Panc1 (cell line): ENCODE results near the gene AGAP2. TPM values are rescaled to one million over a fixed set of nuclear protein-coding genes. Genes with fewer than 3 reads are reported as not detected.
"Not testable (repeated sequence)": the region's sequence is repeated elsewhere in the genome, so short reads cannot be mapped to it uniquely, and the experiment has no call there.

Experiments used
- ATAC-seq: fragments of 200-7000 bp; cut with Tn5 transposase; 2 replicates; pipeline ENCODE4 v1.9.1; 2020; ENCODE audit warnings: mild to moderate bottlenecking, moderate library complexity
- BruUV-seq: library from RNA; stranded (reverse); fragments of 400-500 nt; replicated peaks from 2 replicates; lab custom pipeline; 2021; lab: Mats Ljungman, UMichigan
- CTCF ChIA-PET: fragments of 300-600 bp; sonication (Branson Sonifier 250); formaldehyde crosslinking; loops from one replicate; lab custom pipeline; 2022; ENCODE audit warnings: antibody characterized with exemption; lab: Charles Lee
- POLR2A ChIA-PET: fragments of 300-600 bp; sonication (Branson Sonifier 250); formaldehyde crosslinking; loops from one replicate; lab custom pipeline; 2022; ENCODE audit warnings: antibody characterized with exemption; lab: Charles Lee
- DNase-seq: peaks from one replicate; pipeline ENCODE4 v3.0.0-alpha.2; 2010; ENCODE audit warnings: low read depth, low spot score
- H3K27ac ChIP-seq: 2 replicates; pipeline ENCODE4 v1.5.1; 2011; ENCODE audit warnings: mild to moderate bottlenecking, low read length, inconsistent platforms
- H3K27me3 ChIP-seq: fragments of 200-500 bp; sonication (Bioruptor generic); 2 replicates; pipeline ENCODE4 v1.6.0; 2014; ENCODE audit warnings: low read length, inconsistent platforms; ENCODE audit not compliant: control insufficient read depth, insufficient read depth
- H3K36me3 ChIP-seq: fragments of 200-500 bp; sonication (Bioruptor generic); 2 replicates; pipeline ENCODE4 v1.5.1; 2014; ENCODE audit warnings: inconsistent platforms, mild to moderate bottlenecking, low read length, moderate library complexity; ENCODE audit not compliant: control insufficient read depth, insufficient read depth
- H3K4me1 ChIP-seq: 2 replicates; pipeline ENCODE4 v1.5.1; 2011; ENCODE audit warnings: inconsistent platforms, mild to moderate bottlenecking, low read length, moderate library complexity; ENCODE audit not compliant: control insufficient read depth, insufficient read depth
- H3K4me3 ChIP-seq, 2 experiments: 2 replicates each; pipeline ENCODE4 v1.5.1; 2011 to 2012; ENCODE audit warnings: low read depth in 2 of 2, low read length in 2 of 2, mild to moderate bottlenecking in 2 of 2, inconsistent platforms in 1 of 2, moderate library complexity in 1 of 2
- H3K9me3 ChIP-seq: fragments of 200-500 bp; sonication (Bioruptor generic); 2 replicates; pipeline ENCODE4 v1.5.1; 2014; ENCODE audit warnings: low read depth, mild to moderate bottlenecking, inconsistent platforms, low read length, moderate library complexity; ENCODE audit not compliant: control insufficient read depth, insufficient read depth
- CTCF ChIP-seq: fragments of 450-650 bp; IDR thresholded peaks from 2 replicates; pipeline ENCODE4 v1.5.1; 2017; ENCODE audit warnings: mild to moderate bottlenecking
- POLR2AphosphoS5 ChIP-seq: IDR thresholded peaks from 2 replicates; pipeline ENCODE4 v1.6.1; 2012; ENCODE audit warnings: mild to moderate bottlenecking, low read depth, low read length, moderate library complexity
- REST ChIP-seq, 2 experiments: IDR thresholded peaks; 2 replicates each; pipeline ENCODE4 v1.6.1; 2011 to 2012; ENCODE audit warnings: low read depth in 2 of 2, control low read depth in 1 of 2, low read length in 1 of 2, mild to moderate bottlenecking in 1 of 2, moderate library complexity in 1 of 2; ENCODE audit not compliant: insufficient read depth in 1 of 2
- SIN3A ChIP-seq: IDR thresholded peaks from 2 replicates; pipeline ENCODE4 v1.6.1; 2012; ENCODE audit warnings: low read depth, mild to moderate bottlenecking, low read length, moderate library complexity, borderline replicate concordance; ENCODE audit not compliant: insufficient read depth
- TCF7L2 ChIP-seq: IDR thresholded peaks from 2 replicates; pipeline ENCODE4 v1.6.1; 2011; ENCODE audit warnings: mild to moderate bottlenecking, low read depth, low read length, inconsistent platforms
- in situ Hi-C: cut with HindIII; loops from 2 replicates; pipeline ENCODE4 v1.10.0; 2016; ENCODE audit warnings: low sequenced_read_pairs, low pct_unique_long_range_greater_than_20kb
- intact Hi-C: fragments of 100-400 bp; cut with micrococcal nuclease; formaldehyde crosslinking; loops from one replicate; pipeline ENCODE4 v1.10.0; 2022; ENCODE audit not compliant: unreplicated experiment
- total RNA-seq: library from RNA; stranded (reverse); gene quantifications from one replicate; pipeline ENCODE4 v1.2.1, GENCODE V29; 2021; ENCODE audit not compliant: unreplicated experiment

Gene AGAP2
- total RNA-seq, 1 experiment from 2014 or later: 0.49 TPM

- CTCF ChIA-PET: interaction anchor here (1.0 to 1.1 kb wide), 2 partner anchors 12 to 33 kb away, joined by 3 to 4 read pairs; no protein-coding TSS in a partner anchor
- POLR2A ChIA-PET: no interaction called here
- H3K4me3 ChIP-seq: no peak overlapping the region
- DNase-seq (no peak), ATAC-seq (no peak)
- TF ChIP-seq CTCF (no peak), SIN3A (no peak), POLR2AphosphoS5 (no peak), REST (IDR thresholded peaks at IDR 0.05; ENCODE audit: insufficient read depth in 1 of 2, low read depth in 2 of 2, low read length in 1 of 2) (no peak), TCF7L2 (no peak)
- no peaks in the 10 kb centered on the region for H3K36me3 ChIP-seq
- peaks cover 4% of the 10 kb centered on the region; the same call in 1 of the 2 replicates for H3K4me1 ChIP-seq
- H3K27me3 ChIP-seq: no peaks in the 10 kb centered on the region
- no peak overlapping the region for H3K27ac ChIP-seq
- in situ Hi-C loops: no loop called here
- H3K9me3 ChIP-seq: no peaks in the 10 kb centered on the region
- intact Hi-C loops: no loop called here
- BruUV-seq: no TSS peak
These were observed 15.6 kb downstream of the AGAP2 start for GRCh38 chr12:57722716-57723629.

- in situ Hi-C loops, ATAC-seq, BruUV-seq, DNase-seq, H3K4me3 ChIP-seq, H3K9me3 ChIP-seq, POLR2A ChIA-PET, intact Hi-C loops, H3K36me3 ChIP-seq, H3K27ac ChIP-seq, H3K27me3 ChIP-seq, H3K4me1 ChIP-seq: not testable (repeated sequence)
- CTCF ChIA-PET: interaction anchor here (1.0 kb wide), 1 partner anchor 34 kb away, joined by 3 read pairs; no protein-coding TSS in a partner anchor
These were observed 16.5 kb downstream of the AGAP2 start for GRCh38 chr12:57721846-57722608.
